K562 (cell line): Measurements from ENCODE around the gene AMH. TPM values are rescaled to one million over a fixed set of nuclear protein-coding genes. Genes with fewer than 3 reads are reported as not detected.

ENCODE experiments used
- ATF7 ChIP-seq: fragments of 450-650 bp; IDR thresholded peaks from 2 replicates; pipeline ENCODE4 v1.7.1; 2014; ENCODE audit warnings: mild to moderate bottlenecking, moderate library complexity
- ERF ChIP-seq: fragments of 450-650 bp; formaldehyde crosslinking; IDR thresholded peaks from 2 replicates; pipeline ENCODE4 v1.4.0; 2020; ENCODE audit warnings: mild to moderate bottlenecking, mixed read lengths
- ETV6 ChIP-seq, 3 experiments: fragments of 150-350 bp in 1 of 3; sonication (generic) in 1 of 3; formaldehyde crosslinking in 1 of 3; IDR thresholded peaks; 2 replicates each; pipeline versions ENCODE4 v1.6.1 to v1.8.0; 2014 to 2022; ENCODE audit warnings: borderline replicate concordance in 2 of 3, low read depth in 2 of 3, antibody characterized with exemption in 1 of 3, low read length in 1 of 3, mild to moderate bottlenecking in 1 of 3, missing genetic modification reagents in 1 of 3
- GATAD2B ChIP-seq: fragments of 450-650 bp; IDR thresholded peaks from 2 replicates; pipeline ENCODE4 v1.6.1; 2017; ENCODE audit warnings: mild to moderate bottlenecking, borderline replicate concordance
- NFE2 ChIP-seq: IDR thresholded peaks from 2 replicates; pipeline ENCODE4 v1.6.1; 2014; ENCODE audit warnings: antibody characterized with exemption, low read depth
- PRPF4 ChIP-seq: fragments of 200-400 bp; formaldehyde crosslinking; IDR thresholded peaks from one replicate; pipeline ENCODE4 v1.6.1; 2017; ENCODE audit warnings: low read length, low read depth, mild to moderate bottlenecking; ENCODE audit not compliant: insufficient read depth, poor library complexity, severe bottlenecking
- SLC30A9 ChIP-seq: fragments of 250-450 bp; sonication (Bioruptor Pico); IDR thresholded peaks from 2 replicates; pipeline ENCODE4 v1.8.0; 2022; ENCODE audit warnings: mild to moderate bottlenecking, moderate library complexity
- TAF1 ChIP-seq: IDR thresholded peaks from 2 replicates; pipeline ENCODE4 v1.6.1; 2011; ENCODE audit warnings: mild to moderate bottlenecking, low read length, moderate library complexity; ENCODE audit not compliant: insufficient read depth, control insufficient read depth, severe bottlenecking; ENCODE audit errors: extremely low read depth
- YY1 ChIP-seq, 3 experiments: IDR thresholded peaks; 2 replicates each; pipeline ENCODE4 v1.6.1; 2011; ENCODE audit warnings: low read length in 2 of 3, mild to moderate bottlenecking in 2 of 3, moderate library complexity in 2 of 3, borderline replicate concordance in 1 of 3, control low read depth in 1 of 3, low read depth in 1 of 3; ENCODE audit not compliant: insufficient read depth in 3 of 3, insufficient replicate concordance in 2 of 3, control insufficient read depth in 1 of 3, insufficient read length in 1 of 3; ENCODE audit errors: extremely low read depth in 1 of 3
- ZBTB1 ChIP-seq: sonication (generic); formaldehyde crosslinking; IDR thresholded peaks from 2 replicates; pipeline ENCODE4 v1.8.1; 2023; ENCODE audit warnings: missing genetic modification reagents, low read depth, mild to moderate bottlenecking, borderline replicate concordance
- ZNF140 ChIP-seq: fragments of 250-450 bp; sonication (Bioruptor Pico); IDR thresholded peaks from 2 replicates; pipeline ENCODE4 v1.8.0; 2021; ENCODE audit warnings: moderate library complexity, mild to moderate bottlenecking, inconsistent platforms
- ZNF444 ChIP-seq: fragments of 250-450 bp; sonication (Bioruptor Pico); IDR thresholded peaks from 2 replicates; pipeline ENCODE4 v1.4.0; 2020; ENCODE audit warnings: mild to moderate bottlenecking, moderate library complexity
- polyA plus RNA-seq, 8 experiments: library from polyadenylated mRNA; depleted of rRNA in 4 of 8; stranded (reverse) in 5 of 8; unstranded in 3 of 8; fragments of >200 nt; fragmentation: Nextera tagmentation in 2 of 8; fragmentation: Illumina TruSeq in 1 of 8; extraction: Ambion mirVana in 2 of 8; extraction: Trizol in 1 of 8; gene quantifications; 2 replicates each; pipeline versions ENCODE4 v1.2.1 to v1.2.3, GENCODE V29; 2011 to 2014; ENCODE audit warnings: inconsistent platforms in 1 of 8, missing spikeins in 1 of 8
- total RNA-seq, 7 experiments: library from RNA; depleted of rRNA in 6 of 7; stranded (reverse); fragments of >200 nt in 6 of 7; fragmentation: Illumina TruSeq in 2 of 7; extraction: Trizol in 2 of 7; gene quantifications; 2 replicates each; pipeline versions ENCODE4 v1.2.1 to v1.2.3, GENCODE V29; 2011 to 2021; ENCODE audit warnings: low replicate concordance in 1 of 7
- TF ChIP-seq, protein P1 (sequence below): fragments of 450-650 bp; formaldehyde crosslinking; IDR thresholded peaks from 2 replicates; pipeline ENCODE4 v1.4.0; 2020; ENCODE audit warnings: mild to moderate bottlenecking, mixed read lengths
- TF ChIP-seq, protein P2 (sequence below): fragments of 250-450 bp; sonication (Bioruptor Pico); IDR thresholded peaks from 2 replicates; pipeline ENCODE4 v1.8.0; 2022; ENCODE audit warnings: inconsistent platforms
- TF ChIP-seq, protein P3 (sequence below): fragments of 200-800 bp; sonication (Bioruptor generic); IDR thresholded peaks from 2 replicates; pipeline ENCODE4 v1.6.1; 2016; ENCODE audit warnings: missing genetic modification characterization, missing compliant biosample characterization

AMH gene
- total and polyA plus RNA-seq, 9 of the 15 experiments (the other 6 are each of a cell fraction or from before 2014, with no cell fraction given), result 0.29 to 27.4 (median 2.6) TPM; not detected in 2

DNA sequence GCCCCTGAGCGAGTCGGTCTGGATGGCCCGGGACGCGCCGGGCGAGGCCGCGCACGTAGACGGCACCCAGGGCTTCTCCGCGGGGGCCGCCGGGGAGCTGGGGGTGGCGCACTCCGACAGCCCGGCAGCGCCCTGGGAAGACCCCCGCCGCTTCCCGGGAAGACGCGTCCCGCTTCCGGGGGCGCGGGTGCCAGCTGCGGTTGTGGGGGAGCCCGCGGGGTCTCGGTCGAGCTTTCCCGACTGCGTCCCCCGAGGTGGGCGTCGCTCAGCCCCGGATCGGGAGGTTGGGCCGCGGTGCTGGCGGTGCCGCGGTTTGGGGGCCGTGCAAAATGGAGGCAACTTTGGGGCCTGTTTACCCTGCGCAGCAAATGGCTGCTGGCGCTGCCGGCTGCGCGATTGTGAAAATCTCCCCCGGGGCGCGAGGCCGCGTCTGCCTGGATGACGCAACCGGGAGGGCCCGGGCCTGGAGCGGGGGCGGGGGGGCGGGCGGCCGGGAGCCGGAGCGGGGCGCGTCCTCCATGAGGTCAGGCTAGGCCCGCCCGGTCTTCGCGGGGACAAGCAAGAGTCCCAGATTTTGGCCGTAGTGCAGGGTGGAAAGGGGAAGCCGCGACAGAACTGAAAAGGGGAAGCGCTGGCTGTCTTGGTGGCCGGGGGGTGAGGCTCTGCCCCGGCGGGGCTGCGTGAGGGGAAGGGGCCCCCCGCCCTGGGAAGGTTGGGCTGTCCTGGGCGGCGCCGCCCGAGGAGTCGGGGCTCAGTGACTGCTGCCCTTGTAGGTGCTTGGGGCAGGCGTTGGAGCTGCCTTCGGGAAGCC is 21.5 kb downstream of the AMH start (continued):
- TF ChIP-seq ZBTB1 (CRISPR knock-in tag) (peak; percentile 72; the same call in 1 of the 2 replicates), ATF7 (peak; percentile 55), SLC30A9 (CRISPR knock-in tag) (no peak), ZNF444 (CRISPR knock-in tag) (no peak), GATAD2B (no peak), ETV6 (IDR thresholded peaks at IDR 0.05; ENCODE audit: borderline replicate concordance in 1 of 2, low read depth in 2 of 2, low read length in 1 of 2) (no peak), ETV6 (CRISPR knock-in tag; IDR thresholded peaks at IDR 0.05; ENCODE audit: borderline replicate concordance) (peak; percentile 27; the same call in 1 of the 2 replicates), NFE2 (no peak), ZNF140 (CRISPR knock-in tag) (no peak), ERF (CRISPR knock-in tag) (peak; percentile 90), TAF1 (peak; percentile 58), YY1 (IDR thresholded peaks at IDR 0.05; ENCODE audit: borderline replicate concordance in 1 of 3, control insufficient read depth in 1 of 3, extremely low read depth in 1 of 3, insufficient read depth in 3 of 3, insufficient read length in 1 of 3, insufficient replicate concordance in 2 of 3, low read depth in 1 of 3, low read length in 2 of 3) (peak; percentile 80 to 97 (median 92)), PRPF4 (peak; percentile 31)
- TF ChIP-seq, protein P1, sequence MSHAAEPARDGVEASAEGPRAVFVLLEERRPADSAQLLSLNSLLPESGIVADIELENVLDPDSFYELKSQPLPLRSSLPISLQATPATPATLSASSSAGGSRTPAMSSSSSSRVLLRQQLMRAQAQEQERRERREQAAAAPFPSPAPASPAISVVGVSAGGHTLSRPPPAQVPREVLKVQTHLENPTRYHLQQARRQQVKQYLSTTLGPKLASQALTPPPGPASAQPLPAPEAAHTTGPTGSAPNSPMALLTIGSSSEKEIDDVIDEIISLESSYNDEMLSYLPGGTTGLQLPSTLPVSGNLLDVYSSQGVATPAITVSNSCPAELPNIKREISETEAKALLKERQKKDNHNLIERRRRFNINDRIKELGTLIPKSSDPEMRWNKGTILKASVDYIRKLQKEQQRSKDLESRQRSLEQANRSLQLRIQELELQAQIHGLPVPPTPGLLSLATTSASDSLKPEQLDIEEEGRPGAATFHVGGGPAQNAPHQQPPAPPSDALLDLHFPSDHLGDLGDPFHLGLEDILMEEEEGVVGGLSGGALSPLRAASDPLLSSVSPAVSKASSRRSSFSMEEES (CRISPR knock-in tag), result peak; percentile 31; the same call in 1 of the 2 replicates
- TF ChIP-seq, protein P2, sequence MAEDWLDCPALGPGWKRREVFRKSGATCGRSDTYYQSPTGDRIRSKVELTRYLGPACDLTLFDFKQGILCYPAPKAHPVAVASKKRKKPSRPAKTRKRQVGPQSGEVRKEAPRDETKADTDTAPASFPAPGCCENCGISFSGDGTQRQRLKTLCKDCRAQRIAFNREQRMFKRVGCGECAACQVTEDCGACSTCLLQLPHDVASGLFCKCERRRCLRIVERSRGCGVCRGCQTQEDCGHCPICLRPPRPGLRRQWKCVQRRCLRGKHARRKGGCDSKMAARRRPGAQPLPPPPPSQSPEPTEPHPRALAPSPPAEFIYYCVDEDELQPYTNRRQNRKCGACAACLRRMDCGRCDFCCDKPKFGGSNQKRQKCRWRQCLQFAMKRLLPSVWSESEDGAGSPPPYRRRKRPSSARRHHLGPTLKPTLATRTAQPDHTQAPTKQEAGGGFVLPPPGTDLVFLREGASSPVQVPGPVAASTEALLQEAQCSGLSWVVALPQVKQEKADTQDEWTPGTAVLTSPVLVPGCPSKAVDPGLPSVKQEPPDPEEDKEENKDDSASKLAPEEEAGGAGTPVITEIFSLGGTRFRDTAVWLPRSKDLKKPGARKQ (CRISPR knock-in tag), result no peak
- TF ChIP-seq, protein P3, sequence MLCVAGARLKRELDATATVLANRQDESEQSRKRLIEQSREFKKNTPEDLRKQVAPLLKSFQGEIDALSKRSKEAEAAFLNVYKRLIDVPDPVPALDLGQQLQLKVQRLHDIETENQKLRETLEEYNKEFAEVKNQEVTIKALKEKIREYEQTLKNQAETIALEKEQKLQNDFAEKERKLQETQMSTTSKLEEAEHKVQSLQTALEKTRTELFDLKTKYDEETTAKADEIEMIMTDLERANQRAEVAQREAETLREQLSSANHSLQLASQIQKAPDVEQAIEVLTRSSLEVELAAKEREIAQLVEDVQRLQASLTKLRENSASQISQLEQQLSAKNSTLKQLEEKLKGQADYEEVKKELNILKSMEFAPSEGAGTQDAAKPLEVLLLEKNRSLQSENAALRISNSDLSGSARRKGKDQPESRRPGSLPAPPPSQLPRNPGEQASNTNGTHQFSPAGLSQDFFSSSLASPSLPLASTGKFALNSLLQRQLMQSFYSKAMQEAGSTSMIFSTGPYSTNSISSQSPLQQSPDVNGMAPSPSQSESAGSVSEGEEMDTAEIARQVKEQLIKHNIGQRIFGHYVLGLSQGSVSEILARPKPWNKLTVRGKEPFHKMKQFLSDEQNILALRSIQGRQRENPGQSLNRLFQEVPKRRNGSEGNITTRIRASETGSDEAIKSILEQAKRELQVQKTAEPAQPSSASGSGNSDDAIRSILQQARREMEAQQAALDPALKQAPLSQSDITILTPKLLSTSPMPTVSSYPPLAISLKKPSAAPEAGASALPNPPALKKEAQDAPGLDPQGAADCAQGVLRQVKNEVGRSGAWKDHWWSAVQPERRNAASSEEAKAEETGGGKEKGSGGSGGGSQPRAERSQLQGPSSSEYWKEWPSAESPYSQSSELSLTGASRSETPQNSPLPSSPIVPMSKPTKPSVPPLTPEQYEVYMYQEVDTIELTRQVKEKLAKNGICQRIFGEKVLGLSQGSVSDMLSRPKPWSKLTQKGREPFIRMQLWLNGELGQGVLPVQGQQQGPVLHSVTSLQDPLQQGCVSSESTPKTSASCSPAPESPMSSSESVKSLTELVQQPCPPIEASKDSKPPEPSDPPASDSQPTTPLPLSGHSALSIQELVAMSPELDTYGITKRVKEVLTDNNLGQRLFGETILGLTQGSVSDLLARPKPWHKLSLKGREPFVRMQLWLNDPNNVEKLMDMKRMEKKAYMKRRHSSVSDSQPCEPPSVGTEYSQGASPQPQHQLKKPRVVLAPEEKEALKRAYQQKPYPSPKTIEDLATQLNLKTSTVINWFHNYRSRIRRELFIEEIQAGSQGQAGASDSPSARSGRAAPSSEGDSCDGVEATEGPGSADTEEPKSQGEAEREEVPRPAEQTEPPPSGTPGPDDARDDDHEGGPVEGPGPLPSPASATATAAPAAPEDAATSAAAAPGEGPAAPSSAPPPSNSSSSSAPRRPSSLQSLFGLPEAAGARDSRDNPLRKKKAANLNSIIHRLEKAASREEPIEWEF (CRISPR knock-in tag), result no peak
